ENCODE data around the gene OAS1.
A peak's percentile ranks its signal among the peaks of the same experiment; 100 is the strongest.

Gene OAS1

GRCh38 chr12:112929715-112930114 is 23.0 kb downstream of the OAS1 start:
- no peak for DNase-seq (ENCODE audit: low spot score)
- no peak overlapping the region for H3K27ac ChIP-seq
- ChIA-PET POLR2A (ENCODE audit: low non-redundant PET) (interaction anchor here (0.6 kb wide), 1 partner anchor 35 kb away, joined by 3 read pairs; no protein-coding TSS in a partner anchor), CTCF (no interaction called here)
- no peak for TF ChIP-seq CTCF (conservative IDR thresholded peaks at IDR 0.05; ENCODE audit: low read depth)

GRCh38 chr12:112930350-112930749 is 23.6 kb downstream of the OAS1 start:
- ChIA-PET POLR2A (ENCODE audit: low non-redundant PET) (interaction anchor here (0.6 kb wide), 1 partner anchor 36 kb away, joined by 3 read pairs; no protein-coding TSS in a partner anchor), CTCF (interaction anchor here (0.8 kb wide), 1 partner anchor 63 kb away, joined by 3 read pairs; no protein-coding TSS in a partner anchor)
- no peak for TF ChIP-seq CTCF (conservative IDR thresholded peaks at IDR 0.05; ENCODE audit: low read depth)
- DNase-seq (ENCODE audit: low spot score), result no peak
- H3K27ac ChIP-seq, result no peak overlapping the region

- H3K27ac ChIP-seq, result no peak overlapping the region
- ChIA-PET POLR2A (ENCODE audit: low non-redundant PET) (no interaction called here), CTCF (no interaction called here)
- TF ChIP-seq CTCF (conservative IDR thresholded peaks at IDR 0.05; ENCODE audit: low read depth), result no peak
- no peak for DNase-seq (ENCODE audit: low spot score)
These were observed 25.8 kb downstream of the OAS1 start for GRCh38 chr12:112932485-112933128.

- H3K27ac ChIP-seq, result no peak overlapping the region
- ChIA-PET POLR2A (ENCODE audit: low non-redundant PET) (no interaction called here), CTCF (interaction anchor here (1.0 kb wide), 1 partner anchor 19 kb away, joined by 3 read pairs; no protein-coding TSS in a partner anchor)
- no peak for TF ChIP-seq CTCF (conservative IDR thresholded peaks at IDR 0.05; ENCODE audit: low read depth)
- DNase-seq (ENCODE audit: low spot score), result no peak
These were observed 26.4 kb downstream of the OAS1 start for GRCh38 chr12:112933129-112933505.

GRCh38 chr12:112936264-112936663 is 29.5 kb downstream of the OAS1 start:
- POLR2A ChIA-PET (ENCODE audit: low non-redundant PET), result no interaction called here
- peak overlapping the region; percentile 75 for H3K27ac ChIP-seq
- DNase-seq (ENCODE audit: low spot score), result no peak
- CTCF ChIA-PET, result no interaction called here
- no peak for TF ChIP-seq CTCF (conservative IDR thresholded peaks at IDR 0.05; ENCODE audit: low read depth)

- POLR2A ChIA-PET (ENCODE audit: low non-redundant PET), result no interaction called here
- TF ChIP-seq CTCF (conservative IDR thresholded peaks at IDR 0.05; ENCODE audit: low read depth), result no peak
- peak; percentile 86 for DNase-seq (ENCODE audit: low spot score)
- peak overlapping the region; percentile 93 for H3K27ac ChIP-seq
- CTCF ChIA-PET, result no interaction called here
These were observed 30.2 kb downstream of the OAS1 start for GRCh38 chr12:112936927-112937326.
